DND-41 (cell line): Measurements from ENCODE around the gene CDCP1.

Experiments used
- CTCF ChIP-seq: IDR thresholded peaks from 2 replicates; pipeline ENCODE4 v1.5.1; 2012; ENCODE audit warnings: borderline replicate concordance, low read length, moderate library complexity, mild to moderate bottlenecking; ENCODE audit not compliant: poor library complexity, severe bottlenecking; ENCODE audit errors: extremely low read depth
- EZH2 ChIP-seq: IDR thresholded peaks from 3 replicates; pipeline ENCODE4 v1.6.1; 2012; ENCODE audit warnings: borderline replicate concordance, low read depth, mild to moderate bottlenecking, moderate library complexity, low read length, inconsistent platforms; ENCODE audit not compliant: severe bottlenecking

GRCh38 chr3:45186871-45187270, 40.7 kb upstream of the CDCP1 start:
- TF ChIP-seq CTCF (no peak), EZH2 (no peak)
